Neural progenitor cell (in vitro differentiated cells): Measurements from ENCODE around the gene UBE2C. TPM values are rescaled to one million over a fixed set of nuclear protein-coding genes. Genes with fewer than 3 reads are reported as not detected.

ENCODE experiments used
- DNase-seq: peaks from one replicate; pipeline ENCODE4 v3.0.0-alpha.2; 2016; ENCODE audit warnings: low spot score
- H2AFZ ChIP-seq: fragments of 200-600 bp; sonication (generic); replicated peaks from 2 replicates; pipeline ENCODE4 v1.6.1; 2016; ENCODE audit warnings: antibody characterized with exemption
- H3F3A ChIP-seq: fragments of 200-600 bp; sonication (generic); 2 replicates; pipeline ENCODE4 v1.6.1; 2016; ENCODE audit warnings: antibody characterized with exemption, low read depth
- H3K27ac ChIP-seq: fragments of 200-600 bp; sonication (generic); 2 replicates; pipeline ENCODE4 v1.5.1; 2016; ENCODE audit warnings: mild to moderate bottlenecking
- H3K27me3 ChIP-seq: fragments of 200-600 bp; sonication (generic); 2 replicates; pipeline ENCODE4 v1.6.1; 2016; ENCODE audit warnings: mild to moderate bottlenecking, moderate library complexity
- H3K36me3 ChIP-seq: fragments of 200-600 bp; sonication (generic); 2 replicates; pipeline ENCODE4 v1.5.1; 2016
- H3K4me1 ChIP-seq: fragments of 200-600 bp; sonication (generic); 2 replicates; pipeline ENCODE4 v1.6.1; 2016; ENCODE audit warnings: mixed run types
- H3K4me2 ChIP-seq: fragments of 200-600 bp; sonication (generic); 2 replicates; pipeline ENCODE4 v1.6.1; 2016
- H3K4me3 ChIP-seq: fragments of 200-600 bp; sonication (generic); 2 replicates; pipeline ENCODE4 v1.5.1; 2016
- H3K79me2 ChIP-seq: fragments of 200-600 bp; sonication (generic); 2 replicates; pipeline ENCODE4 v1.6.1; 2016; ENCODE audit warnings: low read depth
- H3K9ac ChIP-seq: fragments of 200-600 bp; sonication (generic); 2 replicates; pipeline ENCODE4 v1.6.1; 2016
- H3K9me3 ChIP-seq: fragments of 200-600 bp; sonication (generic); 2 replicates; pipeline ENCODE4 v1.5.1; 2016; ENCODE audit warnings: low read depth
- H4K20me1 ChIP-seq: fragments of 200-600 bp; sonication (generic); 2 replicates; pipeline ENCODE4 v1.6.1; 2016; ENCODE audit warnings: low read depth
- H3K27ac Mint-ChIP-seq: 3 replicates; pipeline ENCODE4 v1.8.0; 2021; ENCODE audit warnings: mixed read lengths
- H3K27me3 Mint-ChIP-seq: 2 replicates; pipeline ENCODE4 v1.8.0; 2022; ENCODE audit warnings: low read depth, mild to moderate bottlenecking, inconsistent platforms, moderate library complexity, mixed read lengths; ENCODE audit not compliant: insufficient read depth
- H3K36me3 Mint-ChIP-seq: 3 replicates; pipeline ENCODE4 v1.8.0; 2021; ENCODE audit warnings: mixed read lengths
- H3K4me1 Mint-ChIP-seq: 3 replicates; pipeline ENCODE4 v1.8.0; 2021; ENCODE audit warnings: mixed read lengths
- H3K4me3 Mint-ChIP-seq: 3 replicates; pipeline ENCODE4 v1.8.0; 2021; ENCODE audit warnings: mild to moderate bottlenecking, moderate library complexity, mixed read lengths
- H3K9me3 Mint-ChIP-seq: 3 replicates; pipeline ENCODE4 v1.8.0; 2020; ENCODE audit warnings: mixed read lengths
- CTCF ChIP-seq: fragments of 200-600 bp; sonication (generic); IDR thresholded peaks from 2 replicates; pipeline ENCODE4 v1.5.1; 2017; ENCODE audit warnings: antibody characterized with exemption, mild to moderate bottlenecking
- EZH2 ChIP-seq: fragments of 200-600 bp; sonication (generic); IDR thresholded peaks from 2 replicates; pipeline ENCODE4 v1.6.1; 2017; ENCODE audit warnings: antibody characterized with exemption, mild to moderate bottlenecking, moderate library complexity
- EZH2phosphoT487 ChIP-seq: fragments of 200-600 bp; sonication (generic); IDR thresholded peaks from 2 replicates; pipeline ENCODE4 v1.6.1; 2017; ENCODE audit warnings: antibody characterized with exemption
- total RNA-seq: library from RNA; depleted of rRNA; stranded (reverse); fragments of >200 nt; gene quantifications from 2 replicates; pipeline ENCODE4 v1.2.3, GENCODE V29; 2015; ENCODE audit warnings: low replicate concordance

The UBE2C gene
- total RNA-seq, 1 donor from 2014 or later = 325 TPM

DNA sequence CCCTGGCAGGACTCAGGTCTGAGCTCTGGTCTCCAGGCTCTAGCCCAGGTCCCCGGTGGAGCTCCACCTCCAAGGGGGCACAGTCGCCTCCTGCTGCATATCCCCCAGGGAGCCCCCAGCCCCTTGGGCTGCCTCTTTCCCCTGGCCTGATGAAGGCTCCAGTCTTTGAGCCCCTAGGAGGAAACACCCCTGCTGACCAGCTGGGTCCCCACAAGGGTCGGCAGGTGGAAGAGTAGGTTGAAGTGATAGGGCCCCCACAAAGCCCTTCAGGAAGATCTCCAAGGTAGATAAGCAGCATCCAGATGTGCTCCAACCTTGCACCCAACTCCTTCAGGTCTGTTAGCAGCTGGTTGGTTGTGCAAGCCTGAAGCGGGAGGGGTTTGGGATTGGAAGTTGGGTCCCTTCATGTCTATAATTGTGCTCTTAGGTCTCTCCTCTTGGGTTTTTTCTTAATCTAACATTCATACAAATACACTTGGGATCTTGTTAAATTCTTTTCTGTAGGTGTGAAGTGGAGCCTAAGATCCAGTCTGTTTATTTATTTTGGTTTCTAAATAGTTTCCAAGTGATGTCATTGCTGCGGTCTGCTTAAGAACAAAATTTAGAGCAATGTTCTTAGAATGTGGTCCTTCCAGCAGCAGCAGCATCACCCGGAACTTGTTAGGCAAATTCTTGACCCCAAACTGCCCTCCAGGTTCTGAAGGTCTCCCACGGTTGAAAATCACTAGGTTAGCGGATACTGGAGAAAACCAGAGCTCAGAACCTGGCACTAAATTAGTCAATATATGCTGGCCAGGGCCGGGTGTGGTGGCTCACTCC is 5.1 kb downstream of the UBE2C start:
- no peak overlapping the region for H3K27ac Mint-ChIP-seq
- H4K20me1 ChIP-seq = peaks cover 38% of the 10 kb centered on the region
- no peak overlapping the region for H3K4me2 ChIP-seq
- H3K36me3 ChIP-seq = peaks cover 9% of the 10 kb centered on the region
- H3K9me3 ChIP-seq = no peaks in the 10 kb centered on the region
- TF ChIP-seq CTCF = no peak
- no peak for TF ChIP-seq EZH2phosphoT487
- no peak for TF ChIP-seq EZH2
- peaks cover 2% of the 10 kb centered on the region for H3K27me3 Mint-ChIP-seq
- no peak overlapping the region for H3K4me3 Mint-ChIP-seq
- H3K36me3 Mint-ChIP-seq = peaks cover 21% of the 10 kb centered on the region
- peaks cover 42% of the 10 kb centered on the region for H3F3A ChIP-seq
- peak overlapping the region; percentile 38 for H3K27ac ChIP-seq
- H3K4me1 ChIP-seq = peaks cover 16% of the 10 kb centered on the region
- no peak for DNase-seq
- peaks cover 7% of the 10 kb centered on the region for H3K27me3 ChIP-seq
- H2AFZ ChIP-seq = no peak overlapping the region
- no peak overlapping the region for H3K9ac ChIP-seq
- H3K9me3 Mint-ChIP-seq = no peaks in the 10 kb centered on the region
- H3K79me2 ChIP-seq = peaks cover 34% of the 10 kb centered on the region
- peaks cover 23% of the 10 kb centered on the region for H3K4me1 Mint-ChIP-seq
- no peak overlapping the region for H3K4me3 ChIP-seq

- Histone ChIP-seq H3K4me1 (peaks cover 16% of the 10 kb centered on the region), H3K79me2 (peaks cover 28% of the 10 kb centered on the region), H3K9me3 (no peaks in the 10 kb centered on the region), H3K36me3 (peaks cover 9% of the 10 kb centered on the region), H3F3A (peaks cover 42% of the 10 kb centered on the region), H3K27ac (peak overlapping the region; percentile 46), H2AFZ (no peak overlapping the region), H3K9ac (no peak overlapping the region), H3K4me2 (no peak overlapping the region), H3K4me3 (no peak overlapping the region), H4K20me1 (peaks cover 38% of the 10 kb centered on the region), H3K27me3 (peaks cover 14% of the 10 kb centered on the region)
- H3K27me3 Mint-ChIP-seq = peaks cover 2% of the 10 kb centered on the region
- no peak overlapping the region for H3K4me3 Mint-ChIP-seq
- peaks cover 17% of the 10 kb centered on the region for H3K36me3 Mint-ChIP-seq
- no peak for TF ChIP-seq EZH2
- no peak for TF ChIP-seq EZH2phosphoT487
- TF ChIP-seq CTCF = no peak
- peaks cover 19% of the 10 kb centered on the region for H3K4me1 Mint-ChIP-seq
- DNase-seq = no peak
- H3K9me3 Mint-ChIP-seq = no peaks in the 10 kb centered on the region
- H3K27ac Mint-ChIP-seq = no peak overlapping the region
Observed at GRCh38 chr20:45818239-45818638, 5.8 kb downstream of the UBE2C start.

DNA sequence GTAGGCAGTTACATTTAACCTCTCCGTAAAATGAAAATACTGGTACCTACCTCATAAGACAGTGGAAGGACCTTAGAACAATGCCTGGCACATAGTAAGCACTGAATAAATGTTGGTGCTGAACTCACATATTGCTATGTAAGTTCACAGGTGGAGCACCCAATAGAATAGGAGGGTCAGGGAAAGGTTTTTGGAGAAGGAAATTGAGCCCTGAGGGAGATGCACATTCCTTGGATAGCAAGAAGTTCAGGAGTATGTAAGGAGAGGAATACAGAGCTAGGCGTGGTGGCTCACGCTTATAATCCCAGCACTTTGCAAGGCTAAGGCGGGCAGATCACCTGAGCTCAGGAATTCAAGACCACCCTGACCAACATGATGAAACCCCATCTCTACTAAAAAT is 7.0 kb downstream of the UBE2C start:
- no peaks in the 10 kb centered on the region for H3K9me3 Mint-ChIP-seq
- H3K36me3 Mint-ChIP-seq = peaks cover 11% of the 10 kb centered on the region
- Histone ChIP-seq H3K4me2 (no peak overlapping the region), H3K9ac (no peak overlapping the region), H4K20me1 (peaks cover 28% of the 10 kb centered on the region), H3F3A (peaks cover 39% of the 10 kb centered on the region), H3K79me2 (peaks cover 15% of the 10 kb centered on the region), H3K27me3 (peaks cover 26% of the 10 kb centered on the region), H3K9me3 (no peaks in the 10 kb centered on the region), H2AFZ (no peak overlapping the region), H3K27ac (no peak overlapping the region), H3K4me3 (no peak overlapping the region), H3K36me3 (peaks cover 9% of the 10 kb centered on the region), H3K4me1 (peaks cover 6% of the 10 kb centered on the region)
- H3K27ac Mint-ChIP-seq = no peak overlapping the region
- no peak for DNase-seq
- no peak overlapping the region for H3K4me3 Mint-ChIP-seq
- no peak for TF ChIP-seq EZH2phosphoT487
- no peak for TF ChIP-seq EZH2
- TF ChIP-seq CTCF = no peak
- H3K4me1 Mint-ChIP-seq = peaks cover 14% of the 10 kb centered on the region
- peaks cover 6% of the 10 kb centered on the region for H3K27me3 Mint-ChIP-seq
